NCI-H2081 treated with DMSO at 0.1 percent for 48 hours (cell line): ENCODE results near the gene TNPO1.
"Not testable (repeated sequence)": the region's sequence is repeated elsewhere in the genome, so short reads cannot be mapped to it uniquely, and the experiment has no call there.

Experiments used
- DNase-seq: peaks from one replicate; lab custom pipeline; 2025; lab: John Stamatoyannopoulos, UW

The TNPO1 gene

DNA sequence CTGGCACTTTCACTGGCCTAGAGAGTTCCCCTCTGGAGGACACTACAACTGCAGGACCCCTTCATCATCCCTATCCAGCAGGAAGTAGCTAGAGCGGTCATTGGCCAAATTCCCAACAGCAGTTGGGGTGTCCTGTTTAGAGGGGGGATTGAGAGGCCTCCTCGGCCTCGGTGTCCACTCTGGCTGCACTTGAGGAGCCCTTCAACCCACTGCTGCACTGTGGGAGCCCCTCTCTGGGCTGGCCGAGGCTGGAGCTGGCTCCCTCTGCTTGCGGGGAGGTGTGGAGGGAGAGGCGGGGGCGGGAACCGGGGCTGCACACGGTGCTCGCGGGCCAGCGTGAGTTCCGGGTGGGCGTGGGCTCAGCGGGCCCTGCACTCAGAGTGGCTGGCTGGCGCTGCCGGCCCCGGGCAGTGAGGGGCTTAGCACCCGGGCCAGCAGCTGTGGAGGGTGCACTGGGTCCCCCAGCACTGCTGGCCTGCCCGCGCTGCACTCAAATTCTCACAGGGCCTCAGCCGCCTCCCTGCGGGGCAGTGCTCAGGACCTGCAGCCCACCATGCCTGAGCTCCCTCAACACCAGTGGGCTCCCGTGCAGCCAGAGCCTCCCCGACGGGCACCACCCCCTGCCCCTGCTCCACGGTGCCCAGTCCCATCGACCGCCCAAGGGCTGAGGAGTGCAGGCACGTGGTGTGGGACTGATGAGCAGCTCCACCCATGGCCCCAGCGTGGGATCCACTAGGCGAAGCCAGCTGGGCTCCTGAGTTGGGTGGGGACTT lies 118.7 kb downstream of the TNPO1 start:
- not testable (repeated sequence) for DNase-seq

- no peak for DNase-seq
These were observed 120.4 kb downstream of the TNPO1 start for GRCh38 chr5:72936893-72937292.

DNA sequence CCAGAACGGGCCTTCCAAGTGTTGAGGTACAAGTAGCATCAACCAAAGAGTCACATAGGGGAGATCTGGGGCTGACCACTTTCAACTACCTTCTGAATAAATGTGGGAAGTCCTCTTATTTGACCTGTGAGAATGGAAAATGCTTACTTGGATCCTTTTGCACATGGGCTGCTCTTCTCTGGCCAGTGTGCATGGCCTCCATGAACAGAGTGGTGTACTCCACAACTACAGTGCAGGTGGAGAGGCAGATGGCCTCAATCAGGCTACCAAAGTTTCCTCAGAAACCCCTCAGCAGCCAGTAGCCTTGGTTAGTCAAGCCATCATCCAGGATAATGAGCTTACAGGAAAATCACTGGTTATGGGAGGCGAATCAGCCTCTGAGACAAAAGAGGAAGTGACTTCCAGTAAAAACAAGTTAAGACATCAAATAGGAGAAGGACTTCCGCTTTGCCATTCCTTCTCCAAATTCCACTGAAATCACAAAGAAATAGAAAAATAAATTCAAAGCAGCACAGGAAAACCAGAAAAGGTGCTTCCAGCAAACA lies 121.1 kb downstream of the TNPO1 start:
- no peak for DNase-seq

DNA sequence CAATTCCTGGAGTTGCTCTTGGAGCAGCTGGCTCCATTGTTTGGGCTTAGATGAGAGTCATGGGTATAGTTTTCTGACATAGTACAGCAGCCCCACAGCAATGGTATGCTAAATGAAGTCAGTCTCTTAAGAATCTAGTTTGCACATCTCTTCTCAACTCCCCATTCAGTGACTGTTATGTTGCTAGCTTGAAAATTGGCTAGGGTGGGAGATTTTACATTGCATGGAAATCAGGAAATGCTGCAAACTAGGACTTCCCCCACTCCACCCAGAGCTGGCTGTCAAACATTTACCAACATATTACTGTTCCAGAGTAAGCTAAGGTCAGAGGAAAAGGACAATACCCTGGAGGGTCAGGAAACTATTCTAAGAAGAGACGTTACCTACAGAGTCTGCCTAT lies 121.7 kb downstream of the TNPO1 start:
- no peak for DNase-seq

GRCh38 chr5:72940082-72940481 lies 123.6 kb downstream of the TNPO1 start:
- no peak for DNase-seq

- DNase-seq, result no peak
These were observed 126.8 kb downstream of the TNPO1 start for GRCh38 chr5:72943307-72943706.

DNA sequence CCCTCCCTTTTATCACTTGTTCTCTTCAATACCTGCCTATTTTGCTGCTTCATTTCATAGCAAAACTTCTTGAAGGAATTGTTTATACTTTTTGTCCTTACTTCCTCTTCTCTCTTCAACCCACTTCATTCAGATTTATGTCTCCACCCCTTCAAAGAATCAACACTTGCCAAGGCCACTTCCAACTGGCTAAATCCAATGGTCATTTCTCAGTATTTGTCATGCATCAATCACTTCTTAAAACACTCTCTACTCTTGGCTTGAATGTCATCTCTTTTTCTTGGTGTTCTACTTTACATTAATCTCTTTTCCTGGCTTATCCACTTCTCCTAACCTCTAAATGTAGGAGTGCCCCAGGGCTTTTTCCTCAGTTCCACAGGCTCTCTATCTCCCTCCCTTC lies 131.0 kb downstream of the TNPO1 start:
- no peak for DNase-seq

- DNase-seq, result no peak
These were observed 133.0 kb downstream of the TNPO1 start for GRCh38 chr5:72949481-72949880.

GRCh38 chr5:72951671-72952468 lies 135.4 kb downstream of the TNPO1 start:
- DNase-seq, result no peak

- DNase-seq, result no peak
These were observed 137.9 kb downstream of the TNPO1 start for GRCh38 chr5:72954389-72954788.

DNA sequence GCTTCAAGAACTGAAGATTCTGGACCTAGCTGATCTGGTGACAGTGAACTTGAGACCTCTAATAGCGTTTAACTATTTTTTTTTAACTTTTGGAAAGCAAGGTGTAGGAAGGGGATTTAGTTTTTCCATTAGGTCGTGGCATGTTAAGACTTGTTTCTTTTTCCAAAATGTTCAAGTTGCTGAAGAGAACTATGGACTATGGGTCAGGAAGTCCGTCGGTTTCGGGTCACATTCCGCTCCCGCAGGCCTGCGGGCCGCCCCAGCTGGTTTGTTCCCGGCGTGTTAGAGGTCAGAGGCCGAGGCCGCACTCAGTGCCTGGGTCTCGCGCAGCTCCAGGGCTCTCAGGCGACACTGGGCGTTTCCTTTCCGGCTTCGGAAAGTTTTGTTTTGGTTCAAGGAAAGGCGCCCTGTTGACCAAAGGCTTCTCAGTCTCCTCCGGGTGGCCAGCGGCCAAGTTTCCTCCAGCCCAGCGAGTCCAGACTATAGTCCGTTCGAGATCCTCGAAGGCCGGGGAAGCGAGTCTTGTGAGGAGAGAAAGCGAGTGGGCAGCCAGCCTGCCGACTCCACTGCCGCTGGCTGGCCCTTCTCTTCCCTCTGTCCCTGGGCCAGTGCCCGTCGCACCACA lies 138.8 kb downstream of the TNPO1 start:
- no peak for DNase-seq

DNA sequence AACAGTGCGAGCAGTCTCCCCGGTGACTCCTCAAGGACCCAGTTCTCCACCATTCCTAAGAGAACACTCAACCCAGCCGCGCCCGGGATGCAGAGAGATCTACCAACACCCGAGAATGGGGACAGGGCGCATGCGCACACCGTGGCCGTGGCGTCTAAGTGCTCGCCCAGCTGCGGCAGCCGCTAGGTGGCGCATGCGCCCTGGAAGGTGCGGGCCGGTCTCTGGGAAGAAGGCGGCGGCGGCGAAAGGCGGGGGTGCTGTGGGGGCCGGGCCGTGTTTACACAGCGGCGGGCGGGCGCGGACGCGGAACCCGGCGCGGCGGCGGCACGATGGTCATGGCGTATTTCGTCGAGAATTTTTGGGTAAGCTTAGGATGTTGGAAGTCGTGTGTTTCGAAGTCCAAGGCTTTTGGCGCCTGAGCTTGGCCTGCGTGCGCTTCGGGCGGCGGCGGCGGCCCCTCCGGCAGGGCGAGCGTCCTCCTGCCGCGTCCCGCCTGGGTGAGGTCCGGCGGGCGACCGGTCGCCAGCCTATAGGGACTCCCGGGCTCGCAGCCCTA lies 139.4 kb downstream of the TNPO1 start, which contains the start of gene FCHO2:
TSS of gene FCHO2 (plus strand) at position 274 of the 556 bp plus-strand sequence. CDS start at position 330, 56 bp downstream.
- DNase-seq, result peak; percentile 36

- DNase-seq, result no peak
These were observed 140.1 kb downstream of the TNPO1 start for GRCh38 chr5:72956324-72957140.

DNA sequence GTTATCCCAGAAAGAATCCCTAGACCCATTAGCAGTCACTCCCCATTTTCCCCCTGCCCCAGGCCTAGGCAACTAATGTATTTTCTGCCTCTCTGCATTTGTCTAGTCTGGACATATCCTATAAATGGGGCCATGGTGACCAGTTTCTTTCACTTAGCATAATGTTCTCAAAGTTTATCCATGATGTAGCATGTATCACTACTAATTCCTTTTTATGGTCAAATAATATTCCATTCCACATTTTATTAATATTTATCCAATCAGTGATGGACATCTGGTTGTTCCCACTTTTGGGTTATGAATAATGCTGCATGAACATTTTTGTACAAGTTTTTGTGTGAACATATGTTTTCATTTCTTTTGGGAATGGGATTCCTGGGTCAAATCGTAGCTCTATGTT lies 140.9 kb downstream of the TNPO1 start:
- no peak for DNase-seq

DNA sequence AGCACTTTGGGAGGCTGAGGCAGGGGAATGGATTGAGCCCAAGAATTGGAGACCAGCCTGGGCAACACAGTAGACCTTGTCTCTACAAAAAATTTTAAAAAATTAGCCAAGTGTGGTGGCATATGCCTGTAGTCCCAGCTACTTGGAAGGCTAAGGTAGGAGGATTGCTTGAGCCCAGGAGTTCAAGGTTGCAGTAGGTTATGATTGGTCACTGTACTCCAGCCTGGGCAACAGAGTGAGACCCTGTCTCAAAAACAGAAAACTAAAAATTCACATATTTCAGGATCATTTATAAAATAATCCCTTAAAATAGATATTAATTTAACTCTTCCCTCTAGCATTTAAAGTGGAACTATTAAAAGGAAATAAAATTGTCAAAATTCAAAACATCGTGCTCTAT lies 142.8 kb downstream of the TNPO1 start:
- no peak for DNase-seq
